HepG2 (cell line): ENCODE measurements around the gene CNTN5.

Experiments
- EZH2 ChIP-seq: conservative IDR thresholded peaks from 2 replicates; pipeline ENCODE4 v1.6.1; 2012; ENCODE audit warnings: mild to moderate bottlenecking, low read depth, low read length, moderate library complexity
- HNF4G ChIP-seq, 2 experiments: sonication (generic) in 1 of 2; formaldehyde crosslinking in 1 of 2; IDR thresholded peaks; 2 replicates each; pipeline versions ENCODE4 v1.4.0 to v1.6.1; 2011 to 2020; ENCODE audit warnings: borderline replicate concordance in 2 of 2, low read depth in 2 of 2, mild to moderate bottlenecking in 2 of 2, low read length in 1 of 2, missing genetic modification reagents in 1 of 2, moderate library complexity in 1 of 2
- HNRNPH1 ChIP-seq: fragments of 200-400 bp; formaldehyde crosslinking; optimal IDR thresholded peaks from 2 replicates; pipeline ENCODE3; 2017; ENCODE audit warnings: mild to moderate bottlenecking, low read depth, low read length
- HNRNPL ChIP-seq: fragments of 200-400 bp; formaldehyde crosslinking; IDR thresholded peaks from 2 replicates; pipeline ENCODE4 v1.6.1; 2017; ENCODE audit warnings: mild to moderate bottlenecking, low read depth, low read length
- JUND ChIP-seq: sonication (generic); formaldehyde crosslinking; IDR thresholded peaks from 2 replicates; pipeline ENCODE4 v1.8.0; 2022; ENCODE audit warnings: mild to moderate bottlenecking, missing genetic modification reagents
- KLF9 ChIP-seq: IDR thresholded peaks from 2 replicates; pipeline ENCODE4 v1.6.1; 2016; ENCODE audit warnings: low read depth
- MYNN ChIP-seq: sonication (generic); formaldehyde crosslinking; IDR thresholded peaks from 2 replicates; pipeline ENCODE4 v1.4.0; 2020; ENCODE audit warnings: mild to moderate bottlenecking, low read depth, missing genetic modification reagents
- NCOA2 ChIP-seq: sonication (generic); formaldehyde crosslinking; IDR thresholded peaks from 2 replicates; pipeline ENCODE4 v1.8.0; 2022; ENCODE audit warnings: inconsistent platforms
- TF ChIP-seq, protein P1 (sequence below): sonication (generic); formaldehyde crosslinking; IDR thresholded peaks from 2 replicates; pipeline ENCODE4 v1.5.1; 2020; ENCODE audit warnings: mild to moderate bottlenecking, missing genetic modification reagents, moderate library complexity
- TF ChIP-seq, protein P2 (sequence below), 2 experiments: sonication (generic) in 1 of 2; formaldehyde crosslinking in 1 of 2; IDR thresholded peaks; 2 replicates each; pipeline versions ENCODE4 v1.5.1 to v1.6.1; 2011 to 2020; ENCODE audit warnings: borderline replicate concordance in 1 of 2, low read depth in 1 of 2, low read length in 1 of 2, mild to moderate bottlenecking in 1 of 2, missing genetic modification reagents in 1 of 2, moderate library complexity in 1 of 2
- TF ChIP-seq, protein P3 (sequence below): sonication (generic); formaldehyde crosslinking; IDR thresholded peaks from 2 replicates; pipeline ENCODE4 v1.8.1; 2023; ENCODE audit warnings: mild to moderate bottlenecking, inconsistent platforms, moderate library complexity, missing genetic modification reagents, borderline replicate concordance

DNA sequence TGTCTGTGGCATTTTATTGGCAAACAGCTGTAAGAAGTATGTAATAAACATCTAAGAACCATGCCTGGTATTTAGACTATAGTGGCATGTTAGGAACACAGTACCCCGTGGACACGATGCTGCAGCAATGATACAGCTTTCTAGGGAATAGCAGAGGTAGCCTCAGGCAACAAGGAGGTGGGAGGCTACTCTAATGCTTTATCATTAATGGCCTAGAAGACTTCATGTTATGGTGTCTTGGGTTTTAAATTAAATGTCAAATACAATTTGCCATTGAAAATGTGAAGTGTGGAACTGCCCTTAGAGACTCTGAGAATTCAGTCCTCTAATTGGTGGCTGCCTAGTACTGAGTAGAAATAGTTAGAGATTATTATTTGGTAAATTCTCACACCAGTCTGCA, 516.9 kb downstream of the CNTN5 start:
- TF ChIP-seq HNRNPH1 = no peak
- no peak for TF ChIP-seq HNF4G (IDR thresholded peaks at IDR 0.05; ENCODE audit: borderline replicate concordance, low read depth, low read length)
- TF ChIP-seq HNF4G (CRISPR knock-in tag; IDR thresholded peaks at IDR 0.05; ENCODE audit: borderline replicate concordance, low read depth) = no peak
- TF ChIP-seq, protein P1, sequence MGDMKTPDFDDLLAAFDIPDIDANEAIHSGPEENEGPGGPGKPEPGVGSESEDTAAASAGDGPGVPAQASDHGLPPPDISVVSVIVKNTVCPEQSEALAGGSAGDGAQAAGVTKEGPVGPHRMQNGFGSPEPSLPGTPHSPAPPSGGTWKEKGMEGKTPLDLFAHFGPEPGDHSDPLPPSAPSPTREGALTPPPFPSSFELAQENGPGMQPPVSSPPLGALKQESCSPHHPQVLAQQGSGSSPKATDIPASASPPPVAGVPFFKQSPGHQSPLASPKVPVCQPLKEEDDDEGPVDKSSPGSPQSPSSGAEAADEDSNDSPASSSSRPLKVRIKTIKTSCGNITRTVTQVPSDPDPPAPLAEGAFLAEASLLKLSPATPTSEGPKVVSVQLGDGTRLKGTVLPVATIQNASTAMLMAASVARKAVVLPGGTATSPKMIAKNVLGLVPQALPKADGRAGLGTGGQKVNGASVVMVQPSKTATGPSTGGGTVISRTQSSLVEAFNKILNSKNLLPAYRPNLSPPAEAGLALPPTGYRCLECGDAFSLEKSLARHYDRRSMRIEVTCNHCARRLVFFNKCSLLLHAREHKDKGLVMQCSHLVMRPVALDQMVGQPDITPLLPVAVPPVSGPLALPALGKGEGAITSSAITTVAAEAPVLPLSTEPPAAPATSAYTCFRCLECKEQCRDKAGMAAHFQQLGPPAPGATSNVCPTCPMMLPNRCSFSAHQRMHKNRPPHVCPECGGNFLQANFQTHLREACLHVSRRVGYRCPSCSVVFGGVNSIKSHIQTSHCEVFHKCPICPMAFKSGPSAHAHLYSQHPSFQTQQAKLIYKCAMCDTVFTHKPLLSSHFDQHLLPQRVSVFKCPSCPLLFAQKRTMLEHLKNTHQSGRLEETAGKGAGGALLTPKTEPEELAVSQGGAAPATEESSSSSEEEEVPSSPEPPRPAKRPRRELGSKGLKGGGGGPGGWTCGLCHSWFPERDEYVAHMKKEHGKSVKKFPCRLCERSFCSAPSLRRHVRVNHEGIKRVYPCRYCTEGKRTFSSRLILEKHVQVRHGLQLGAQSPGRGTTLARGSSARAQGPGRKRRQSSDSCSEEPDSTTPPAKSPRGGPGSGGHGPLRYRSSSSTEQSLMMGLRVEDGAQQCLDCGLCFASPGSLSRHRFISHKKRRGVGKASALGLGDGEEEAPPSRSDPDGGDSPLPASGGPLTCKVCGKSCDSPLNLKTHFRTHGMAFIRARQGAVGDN (CRISPR knock-in tag) = no peak
- no peak for TF ChIP-seq NCOA2 (CRISPR knock-in tag)
- TF ChIP-seq, protein P2, sequence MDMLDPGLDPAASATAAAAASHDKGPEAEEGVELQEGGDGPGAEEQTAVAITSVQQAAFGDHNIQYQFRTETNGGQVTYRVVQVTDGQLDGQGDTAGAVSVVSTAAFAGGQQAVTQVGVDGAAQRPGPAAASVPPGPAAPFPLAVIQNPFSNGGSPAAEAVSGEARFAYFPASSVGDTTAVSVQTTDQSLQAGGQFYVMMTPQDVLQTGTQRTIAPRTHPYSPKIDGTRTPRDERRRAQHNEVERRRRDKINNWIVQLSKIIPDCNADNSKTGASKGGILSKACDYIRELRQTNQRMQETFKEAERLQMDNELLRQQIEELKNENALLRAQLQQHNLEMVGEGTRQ (IDR thresholded peaks at IDR 0.05; ENCODE audit: low read depth, low read length) = no peak
- TF ChIP-seq, protein P2 (CRISPR knock-in tag; IDR thresholded peaks at IDR 0.05; ENCODE audit: borderline replicate concordance) = no peak
- no peak for TF ChIP-seq EZH2
- TF ChIP-seq, protein P3, sequence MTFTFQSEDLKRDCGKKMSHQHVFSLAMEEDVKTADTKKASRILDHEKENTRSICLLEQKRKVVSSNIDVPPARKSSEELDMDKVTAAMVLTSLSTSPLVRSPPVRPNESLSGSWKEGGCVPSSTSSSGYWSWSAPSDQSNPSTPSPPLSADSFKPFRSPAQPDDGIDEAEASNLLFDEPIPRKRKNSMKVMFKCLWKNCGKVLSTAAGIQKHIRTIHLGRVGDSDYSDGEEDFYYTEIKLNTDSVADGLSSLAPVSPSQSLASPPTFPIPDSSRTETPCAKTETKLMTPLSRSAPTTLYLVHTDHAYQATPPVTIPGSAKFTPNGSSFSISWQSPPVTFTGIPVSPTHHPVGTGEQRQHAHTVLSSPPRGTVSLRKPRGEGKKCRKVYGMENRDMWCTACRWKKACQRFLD = no peak
- TF ChIP-seq HNRNPL = no peak
- TF ChIP-seq JUND (CRISPR knock-in tag) = no peak
- no peak for TF ChIP-seq MYNN (CRISPR knock-in tag)
- TF ChIP-seq KLF9 = no peak
